ENCODE measurements around the gene ASIC4.
A peak's percentile ranks its signal among the peaks of the same experiment; 100 is the strongest.

Gene ASIC4

GRCh38 chr2:219571311-219572236 is 57.3 kb downstream of the ASIC4 start, which contains the start of gene OBSL1:
Gene OBSL1 (minus strand): TSS chr2:219571539. CDS start chr2:219571232, 307 bp downstream.
- Histone ChIP-seq H3K36me3 (peaks cover 18% of the 10 kb centered on the region), H3K4me3 (ENCODE audit: low read depth, low read length) (peak within 1 kb of the TSS; percentile 68), H3K4me1 (peaks cover 24% of the 10 kb centered on the region), H3K27me3 (no peaks in the 10 kb centered on the region), H3K9me3 (no peaks in the 10 kb centered on the region)
- no peak for TF ChIP-seq CTCF (IDR thresholded peaks at IDR 0.05; ENCODE audit: low read depth, low read length)
- DNase-seq, result peak; percentile 97

- Histone ChIP-seq H3K4me1 (peaks cover 32% of the 10 kb centered on the region), H3K9me3 (no peaks in the 10 kb centered on the region), H3K36me3 (peaks cover 13% of the 10 kb centered on the region), H3K4me3 (ENCODE audit: low read depth, low read length) (peak within 1 kb of the TSS; percentile 68), H3K27me3 (no peaks in the 10 kb centered on the region)
- no peak for DNase-seq
- TF ChIP-seq CTCF (IDR thresholded peaks at IDR 0.05; ENCODE audit: low read depth, low read length), result no peak
These were observed 58.1 kb downstream of the ASIC4 start, which contains the start of gene INHA for GRCh38 chr2:219572237-219573001. Gene INHA (plus strand): TSS chr2:219572310. CDS start chr2:219572375, 65 bp downstream.

- H3K27me3 ChIP-seq, result no peaks in the 10 kb centered on the region
- H3K36me3 ChIP-seq, result peaks cover 7% of the 10 kb centered on the region
- H3K4me3 ChIP-seq (ENCODE audit: low read depth, low read length), result no peak overlapping the region
- peaks cover 34% of the 10 kb centered on the region for H3K4me1 ChIP-seq
- DNase-seq, result no peak
- H3K9me3 ChIP-seq, result no peaks in the 10 kb centered on the region
- no peak for TF ChIP-seq CTCF (IDR thresholded peaks at IDR 0.05; ENCODE audit: low read depth, low read length)
These were observed 58.9 kb downstream of the ASIC4 start for GRCh38 chr2:219573166-219573565.

- H3K36me3 ChIP-seq, result peaks cover under 1% of the 10 kb centered on the region; the same call in 1 of the 2 replicates
- no peak for DNase-seq
- no peak for TF ChIP-seq CTCF (IDR thresholded peaks at IDR 0.05; ENCODE audit: low read depth, low read length)
- no peaks in the 10 kb centered on the region for H3K9me3 ChIP-seq
- no peaks in the 10 kb centered on the region for H3K27me3 ChIP-seq
- peaks cover 28% of the 10 kb centered on the region for H3K4me1 ChIP-seq
- H3K4me3 ChIP-seq (ENCODE audit: low read depth, low read length), result no peak overlapping the region
These were observed 60.4 kb downstream of the ASIC4 start for GRCh38 chr2:219574484-219575311.

GRCh38 chr2:219575566-219576504 is 61.6 kb downstream of the ASIC4 start:
- no peaks in the 10 kb centered on the region for H3K9me3 ChIP-seq
- DNase-seq, result no peak
- H3K4me3 ChIP-seq (ENCODE audit: low read depth, low read length), result peak overlapping the region; percentile 47; the same call in 1 of the 2 replicates
- TF ChIP-seq CTCF (IDR thresholded peaks at IDR 0.05; ENCODE audit: low read depth, low read length), result no peak
- no peaks in the 10 kb centered on the region for H3K27me3 ChIP-seq
- peaks cover 28% of the 10 kb centered on the region for H3K4me1 ChIP-seq
- H3K36me3 ChIP-seq, result no peaks in the 10 kb centered on the region
